Choroid plexus epithelial cell (primary cell): ENCODE measurements around the gene YTHDF2.
"Not testable (repeated sequence)": the region's sequence is repeated elsewhere in the genome, so short reads cannot be mapped to it uniquely, and the experiment has no call there.

Experiments used
- DNase-seq: peaks from one replicate; pipeline ENCODE4 v3.0.0-alpha.2; 2010; ENCODE audit warnings: low read depth
- H3K4me3 ChIP-seq: 2 replicates; pipeline ENCODE4 v1.5.1; 2011; ENCODE audit warnings: low read depth, mild to moderate bottlenecking, control low read depth, low read length, moderate library complexity
- CTCF ChIP-seq: conservative IDR thresholded peaks from 2 replicates; pipeline ENCODE4 v1.5.1; 2011; ENCODE audit warnings: low read depth, mild to moderate bottlenecking, control low read depth, inconsistent platforms, low read length, moderate library complexity

Gene YTHDF2

GRCh38 chr1:28750330-28750729, 13.6 kb downstream of the YTHDF2 start:
- no peak overlapping the region for H3K4me3 ChIP-seq
- TF ChIP-seq CTCF: no peak
- no peak for DNase-seq

- DNase-seq, H3K4me3 ChIP-seq: not testable (repeated sequence)
Observed at GRCh38 chr1:28750771-28751294, 14.1 kb downstream of the YTHDF2 start.

- peak; percentile 62 for DNase-seq
- H3K4me3 ChIP-seq: no peak overlapping the region
- no peak for TF ChIP-seq CTCF
Observed at GRCh38 chr1:28751315-28752060, 14.7 kb downstream of the YTHDF2 start.

GRCh38 chr1:28755701-28756100, 19.0 kb downstream of the YTHDF2 start:
- peak; percentile 23 for DNase-seq
- no peak overlapping the region for H3K4me3 ChIP-seq
- no peak for TF ChIP-seq CTCF

GRCh38 chr1:28756846-28757245, 20.1 kb downstream of the YTHDF2 start:
- TF ChIP-seq CTCF: peak; percentile 43
- H3K4me3 ChIP-seq: no peak overlapping the region
- DNase-seq: peak; percentile 32

GRCh38 chr1:28758420-28758819, 21.7 kb downstream of the YTHDF2 start:
- no peak for DNase-seq
- TF ChIP-seq CTCF: no peak
- H3K4me3 ChIP-seq: no peak overlapping the region

GRCh38 chr1:28759257-28759656, 22.5 kb downstream of the YTHDF2 start:
- no peak overlapping the region for H3K4me3 ChIP-seq
- TF ChIP-seq CTCF: no peak
- no peak for DNase-seq
